H9 (cell line): Measurements from ENCODE around the gene DCBLD1. TPM values are rescaled to one million over a fixed set of nuclear protein-coding genes. Genes with fewer than 3 reads are reported as not detected.

Experiments
- DNase-seq: peaks from one replicate; pipeline ENCODE4 v3.0.0-alpha.2; 2017
- H2AFZ ChIP-seq: one replicate; pipeline ENCODE4 v1.6.1; 2013; ENCODE audit warnings: mild to moderate bottlenecking, low read length, control low read depth, moderate library complexity
- H2AK5ac ChIP-seq: 2 replicates; pipeline ENCODE4 v1.6.1; 2013; ENCODE audit warnings: low read length, control low read depth, mixed read lengths; ENCODE audit not compliant: insufficient read length
- H2BK120ac ChIP-seq: one replicate; pipeline ENCODE4 v1.6.1; 2013; ENCODE audit warnings: low read depth, mild to moderate bottlenecking, low read length, control low read depth, inconsistent platforms; ENCODE audit not compliant: poor library complexity, severe bottlenecking
- H2BK12ac ChIP-seq: 2 replicates; pipeline ENCODE4 v1.6.1; 2013; ENCODE audit warnings: low read length, control low read depth, mixed read lengths, low read depth; ENCODE audit not compliant: insufficient read length
- H2BK15ac ChIP-seq: 2 replicates; pipeline ENCODE4 v1.6.1; 2013; ENCODE audit warnings: low read depth, low read length, control low read depth
- H2BK20ac ChIP-seq: one replicate; pipeline ENCODE4 v1.6.1; 2013; ENCODE audit warnings: low read depth, mild to moderate bottlenecking, low read length, control low read depth, inconsistent platforms; ENCODE audit not compliant: poor library complexity, severe bottlenecking
- H2BK5ac ChIP-seq: 2 replicates; pipeline ENCODE4 v1.6.1; 2013; ENCODE audit warnings: low read length, control low read depth, mixed read lengths; ENCODE audit not compliant: insufficient read length
- H3K14ac ChIP-seq: 2 replicates; pipeline ENCODE4 v1.6.1; 2013; ENCODE audit warnings: low read length, control low read depth; ENCODE audit not compliant: insufficient read depth
- H3K18ac ChIP-seq: 2 replicates; pipeline ENCODE4 v1.6.1; 2013; ENCODE audit warnings: low read depth, mild to moderate bottlenecking, mixed read lengths, low read length, control low read depth; ENCODE audit not compliant: insufficient read length
- H3K23ac ChIP-seq: 2 replicates; pipeline ENCODE4 v1.6.1; 2013; ENCODE audit warnings: low read length, control low read depth, mixed read lengths, low read depth; ENCODE audit not compliant: insufficient read length
- H3K23me2 ChIP-seq: 2 replicates; pipeline ENCODE4 v1.6.1; 2013; ENCODE audit warnings: low read depth, mild to moderate bottlenecking, mixed read lengths, low read length, control low read depth; ENCODE audit not compliant: insufficient read length, poor library complexity, severe bottlenecking
- H3K27ac ChIP-seq: 2 replicates; pipeline ENCODE4 v1.5.1; 2013; ENCODE audit warnings: low read length, control low read depth, mixed read lengths, low read depth; ENCODE audit not compliant: insufficient read length
- H3K27me3 ChIP-seq: 2 replicates; pipeline ENCODE4 v1.6.1; 2013; ENCODE audit warnings: low read length, control low read depth, inconsistent platforms; ENCODE audit not compliant: insufficient read depth
- H3K4ac ChIP-seq: 2 replicates; pipeline ENCODE4 v1.6.1; 2013; ENCODE audit warnings: low read depth, mild to moderate bottlenecking, control low read depth, inconsistent platforms, low read length, moderate library complexity
- H3K4me1 ChIP-seq: 2 replicates; pipeline ENCODE4 v1.6.1; 2013; ENCODE audit warnings: low read length, control low read depth, inconsistent platforms; ENCODE audit not compliant: insufficient read depth
- H3K4me2 ChIP-seq: 2 replicates; pipeline ENCODE4 v1.6.1; 2013; ENCODE audit warnings: low read length, control low read depth, mixed read lengths; ENCODE audit not compliant: insufficient read length, insufficient read depth
- H3K56ac ChIP-seq: 2 replicates; pipeline ENCODE4 v1.6.1; 2013; ENCODE audit warnings: low read depth, mild to moderate bottlenecking, mixed read lengths, low read length, control low read depth; ENCODE audit not compliant: insufficient read length
- H3K79me1 ChIP-seq: 2 replicates; pipeline ENCODE4 v1.6.1; 2013; ENCODE audit warnings: low read depth, mild to moderate bottlenecking, moderate library complexity, low read length, control low read depth, inconsistent platforms; ENCODE audit not compliant: insufficient read depth, poor library complexity, severe bottlenecking
- H3K79me2 ChIP-seq: 2 replicates; pipeline ENCODE4 v1.6.1; 2013; ENCODE audit warnings: low read length, control low read depth, inconsistent platforms; ENCODE audit not compliant: insufficient read depth
- H3K9ac ChIP-seq: 2 replicates; pipeline ENCODE4 v1.6.1; 2013; ENCODE audit warnings: low read length, control low read depth, mixed read lengths; ENCODE audit not compliant: insufficient read length; ENCODE audit errors: extremely low read depth
- H3K9me3 ChIP-seq: one replicate; pipeline ENCODE4 v1.6.1; 2013; ENCODE audit warnings: low read depth, low read length, inconsistent platforms; ENCODE audit not compliant: control insufficient read depth
- H3T11ph ChIP-seq: one replicate; pipeline ENCODE4 v1.6.1; 2013; ENCODE audit warnings: mild to moderate bottlenecking, low read length, control low read depth, inconsistent platforms
- H4K20me1 ChIP-seq: one replicate; pipeline ENCODE4 v1.6.1; 2013; ENCODE audit not compliant: control insufficient read depth, insufficient read length, insufficient read depth
- H4K5ac ChIP-seq: 2 replicates; pipeline ENCODE4 v1.6.1; 2013; ENCODE audit warnings: low read depth, mild to moderate bottlenecking, mixed read lengths, low read length, control low read depth; ENCODE audit not compliant: insufficient read length
- H4K8ac ChIP-seq: replicated peaks from 2 replicates; pipeline ENCODE4 v1.6.1; 2013; ENCODE audit warnings: low read length, control low read depth, mixed read lengths, low read depth; ENCODE audit not compliant: insufficient read length
- H4K91ac ChIP-seq: 2 replicates; pipeline ENCODE4 v1.6.1; 2013; ENCODE audit warnings: low read depth, mild to moderate bottlenecking, moderate library complexity, mixed read lengths, low read length, control low read depth; ENCODE audit not compliant: insufficient read length
- H3K27ac Mint-ChIP-seq, 3 experiments: 2 replicates in 2 of 3; 3 replicates in 1 of 3; pipeline ENCODE4 v1.8.0; 2020 to 2021; ENCODE audit warnings: mixed read lengths in 3 of 3, mild to moderate bottlenecking in 1 of 3, moderate library complexity in 1 of 3
- H3K27me3 Mint-ChIP-seq: 2 replicates; pipeline ENCODE4 v1.8.0; 2021; ENCODE audit warnings: low read depth, mild to moderate bottlenecking, moderate library complexity, mixed read lengths
- H3K36me3 Mint-ChIP-seq, 3 experiments: 2 replicates in 2 of 3; 3 replicates in 1 of 3; pipeline ENCODE4 v1.8.0; 2020 to 2021; ENCODE audit warnings: low read depth in 3 of 3, mixed read lengths in 3 of 3; ENCODE audit not compliant: insufficient read depth in 1 of 3
- H3K4me1 Mint-ChIP-seq, 2 experiments: 2 replicates each; pipeline ENCODE4 v1.8.0; 2020; ENCODE audit warnings: mixed read lengths in 2 of 2
- H3K4me3 Mint-ChIP-seq, 2 experiments: 2 replicates in 1 of 2; 3 replicates in 1 of 2; pipeline ENCODE4 v1.8.0; 2020 to 2021; ENCODE audit warnings: mild to moderate bottlenecking in 2 of 2, mixed read lengths in 2 of 2, moderate library complexity in 1 of 2
- H3K9me3 Mint-ChIP-seq, 2 experiments: 2 replicates in 1 of 2; 3 replicates in 1 of 2; pipeline ENCODE4 v1.8.0; 2020; ENCODE audit warnings: mild to moderate bottlenecking in 2 of 2, mixed read lengths in 2 of 2, moderate library complexity in 1 of 2
- WGBS: extraction: QIAGEN DNeasy Blood & Tissue Kit; methylation state at CpG from one replicate; pipeline ENCODE4 v1.1.7; 2013; ENCODE audit warnings: missing lambda C conversion rate, low lambda C conversion rate, mixed read lengths; ENCODE audit not compliant: insufficient read length; ENCODE audit errors: extremely low coverage; 5-methylcytosine and 5-hydroxymethylcytosine counted together
- total RNA-seq: library from RNA; stranded (reverse); gene quantifications from 2 replicates; pipeline ENCODE4 v1.2.1, GENCODE V29; 2021
- TF ChIP-seq, protein P1 (sequence below): fragments of 200-600 bp; sonication (generic); conservative IDR thresholded peaks from 3 replicates; pipeline ENCODE4 v1.8.0; 2021; ENCODE audit warnings: antibody characterized with exemption, mild to moderate bottlenecking

The DCBLD1 gene
- total RNA-seq, 1 experiment from 2014 or later = 10.1 TPM

GRCh38 chr6:117495869-117496268 is 13.4 kb downstream of the DCBLD1 start:
- Histone ChIP-seq H4K20me1 (no peaks in the 10 kb centered on the region), H3K56ac (no peak overlapping the region), H2BK5ac (no peak overlapping the region), H3K4me2 (no peak overlapping the region), H2AK5ac (no peak overlapping the region), H3K18ac (no peak overlapping the region), H3K4me1 (no peaks in the 10 kb centered on the region), H4K8ac (no peak overlapping the region), H4K5ac (no peak overlapping the region), H3K4ac (no peak overlapping the region), H3K9ac (no peak overlapping the region), H3K79me2 (no peaks in the 10 kb centered on the region), H2AFZ (no peak overlapping the region), H2BK12ac (no peak overlapping the region), H3K14ac (no peak overlapping the region), H2BK20ac (no peak overlapping the region), H3K23me2 (no peaks in the 10 kb centered on the region), H3K23ac (no peak overlapping the region), H2BK120ac (no peak overlapping the region), H4K91ac (no peak overlapping the region), H3K27me3 (no peaks in the 10 kb centered on the region), H2BK15ac (no peak overlapping the region), H3K27ac (no peak overlapping the region), H3T11ph (no peak overlapping the region), H3K9me3 (no peaks in the 10 kb centered on the region), H3K79me1 (no peaks in the 10 kb centered on the region)
- TF ChIP-seq, protein P1, sequence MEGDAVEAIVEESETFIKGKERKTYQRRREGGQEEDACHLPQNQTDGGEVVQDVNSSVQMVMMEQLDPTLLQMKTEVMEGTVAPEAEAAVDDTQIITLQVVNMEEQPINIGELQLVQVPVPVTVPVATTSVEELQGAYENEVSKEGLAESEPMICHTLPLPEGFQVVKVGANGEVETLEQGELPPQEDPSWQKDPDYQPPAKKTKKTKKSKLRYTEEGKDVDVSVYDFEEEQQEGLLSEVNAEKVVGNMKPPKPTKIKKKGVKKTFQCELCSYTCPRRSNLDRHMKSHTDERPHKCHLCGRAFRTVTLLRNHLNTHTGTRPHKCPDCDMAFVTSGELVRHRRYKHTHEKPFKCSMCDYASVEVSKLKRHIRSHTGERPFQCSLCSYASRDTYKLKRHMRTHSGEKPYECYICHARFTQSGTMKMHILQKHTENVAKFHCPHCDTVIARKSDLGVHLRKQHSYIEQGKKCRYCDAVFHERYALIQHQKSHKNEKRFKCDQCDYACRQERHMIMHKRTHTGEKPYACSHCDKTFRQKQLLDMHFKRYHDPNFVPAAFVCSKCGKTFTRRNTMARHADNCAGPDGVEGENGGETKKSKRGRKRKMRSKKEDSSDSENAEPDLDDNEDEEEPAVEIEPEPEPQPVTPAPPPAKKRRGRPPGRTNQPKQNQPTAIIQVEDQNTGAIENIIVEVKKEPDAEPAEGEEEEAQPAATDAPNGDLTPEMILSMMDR = no peak
- no peak for DNase-seq
- Mint-ChIP-seq H3K27ac (no peak overlapping the region), H3K4me1 (peaks cover 0 to 8% of the 10 kb centered on the region in 2 experiments; a peak in 1 of 4 replicates), H3K4me3 (no peak overlapping the region), H3K27me3 (no peaks in the 10 kb centered on the region), H3K9me3 (no peaks in the 10 kb centered on the region), H3K36me3 (no peaks in the 10 kb centered on the region)
- WGBS = no CpG with 5 or more reads among the region's 2 CpGs
